Endothelial cell of umbilical vein (primary cell): Measurements from ENCODE around the gene TMEM208. TPM values are rescaled to one million over a fixed set of nuclear protein-coding genes. Genes with fewer than 3 reads are reported as not detected.

Experiments used
- BruUV-seq: library from RNA; stranded (reverse); fragments of 400-500 nt; replicated peaks from 2 replicates; lab custom pipeline; 2021; lab: Mats Ljungman, UMichigan
- CTCF ChIA-PET: fragments of 300-600, 350-600 bp; sonication (Branson Sonifier 250); formaldehyde crosslinking; loops from one replicate; lab custom pipeline; 2021; ENCODE audit warnings: antibody characterized with exemption, inconsistent platforms; lab: Charles Lee
- POLR2A ChIA-PET: fragments of 300-600, 350-600 bp; sonication (Branson Sonifier 250); formaldehyde crosslinking; loops from one replicate; lab custom pipeline; 2021; ENCODE audit warnings: antibody characterized with exemption, inconsistent platforms; lab: Charles Lee
- DNase-seq: peaks from one replicate; pipeline ENCODE4 v3.0.0-alpha.2; 2011; ENCODE audit warnings: low read depth, low spot score
- FAIRE-seq: peaks from 2 replicates; lab custom pipeline; 2011; peaks lifted over from hg19 to GRCh38; lab: Jason Lieb, UNC
- H2AFZ ChIP-seq: 2 replicates; pipeline ENCODE4 v1.6.0; 2012; ENCODE audit warnings: low read depth, low read length, control low read depth, inconsistent platforms
- H3K27ac ChIP-seq: 2 replicates; pipeline ENCODE4 v1.5.1; 2011; ENCODE audit warnings: low read depth, mild to moderate bottlenecking, control low read depth, low read length, moderate library complexity; ENCODE audit not compliant: insufficient read depth
- H3K27me3 ChIP-seq, 2 experiments: 2 replicates each; pipeline versions ENCODE4 v1.6.0 to v1.6.1; 2011; ENCODE audit warnings: low read length in 2 of 2, mixed read lengths in 1 of 2; ENCODE audit not compliant: control insufficient read depth in 2 of 2, insufficient read depth in 2 of 2
- H3K36me3 ChIP-seq, 2 experiments: 2 replicates in 1 of 2; 3 replicates in 1 of 2; pipeline ENCODE4 v1.5.1; 2011; ENCODE audit warnings: low read length in 2 of 2, mild to moderate bottlenecking in 1 of 2, moderate library complexity in 1 of 2; ENCODE audit not compliant: control insufficient read depth in 2 of 2, insufficient read depth in 2 of 2; ENCODE audit errors: extremely low read depth in 1 of 2
- H3K4me1 ChIP-seq: 3 replicates; pipeline ENCODE4 v1.5.1; 2011; ENCODE audit warnings: mild to moderate bottlenecking, low read length; ENCODE audit not compliant: control insufficient read depth, insufficient read depth; ENCODE audit errors: extremely low read depth
- H3K4me2 ChIP-seq: 2 replicates; pipeline ENCODE4 v1.6.1; 2011; ENCODE audit warnings: low read length, control low read depth, mixed read lengths; ENCODE audit not compliant: insufficient read depth
- H3K4me3 ChIP-seq, 3 experiments: fragments of 200-600 bp in 1 of 3; sonication (generic), shearing (Covaris generic) in 1 of 3; replicated peaks in 1 of 3; 2 replicates each; pipeline ENCODE4 v1.5.1; 2011 to 2016; ENCODE audit warnings: control low read depth in 3 of 3, low read length in 3 of 3, mild to moderate bottlenecking in 2 of 3, inconsistent platforms in 1 of 3, low read depth in 1 of 3, moderate library complexity in 1 of 3; ENCODE audit not compliant: insufficient read depth in 1 of 3
- H3K79me2 ChIP-seq: 2 replicates; pipeline ENCODE4 v1.6.0; 2012; ENCODE audit warnings: low read length, inconsistent platforms; ENCODE audit not compliant: control insufficient read depth, insufficient read depth
- H3K9ac ChIP-seq: replicated peaks from 2 replicates; pipeline ENCODE3; 2011; ENCODE audit warnings: low read length, control low read depth; ENCODE audit not compliant: insufficient read depth; ENCODE audit errors: extremely low read depth
- H3K9me1 ChIP-seq: replicated peaks from 3 replicates; pipeline ENCODE4 v1.6.0; 2011; ENCODE audit warnings: mild to moderate bottlenecking, low read length; ENCODE audit not compliant: control insufficient read depth, insufficient read depth; ENCODE audit errors: extremely low read depth
- H3K9me3 ChIP-seq: replicated peaks from 2 replicates; pipeline ENCODE4 v1.5.1; 2012; ENCODE audit warnings: low read length, inconsistent platforms; ENCODE audit not compliant: control insufficient read depth, insufficient read depth
- H4K20me1 ChIP-seq: replicated peaks from 2 replicates; pipeline ENCODE3; 2011; ENCODE audit warnings: mild to moderate bottlenecking, low read length; ENCODE audit not compliant: control insufficient read depth, insufficient read depth; ENCODE audit errors: extremely low read depth
- CTCF ChIP-seq, 2 donors: IDR thresholded peaks; 1 replicate in 1 of 2; 2 replicates in 1 of 2; pipeline ENCODE4 v1.5.1; 2011; ENCODE audit warnings: low read length in 2 of 2, mild to moderate bottlenecking in 2 of 2, moderate library complexity in 2 of 2, control low read depth in 1 of 2, inconsistent platforms in 1 of 2, low read depth in 1 of 2; ENCODE audit not compliant: insufficient read depth in 1 of 2; ENCODE audit errors: extremely low read depth in 1 of 2
- EZH2 ChIP-seq: IDR thresholded peaks from 2 replicates; pipeline ENCODE4 v1.6.1; 2012; ENCODE audit warnings: borderline replicate concordance, low read depth, mild to moderate bottlenecking, moderate library complexity, low read length, inconsistent platforms; ENCODE audit not compliant: severe bottlenecking
- FOS ChIP-seq: IDR thresholded peaks from 2 replicates; pipeline ENCODE4 v1.6.1; 2011; ENCODE audit warnings: mild to moderate bottlenecking, low read length, moderate library complexity, borderline replicate concordance; ENCODE audit not compliant: insufficient read depth
- GATA2 ChIP-seq: IDR thresholded peaks from 2 replicates; pipeline ENCODE4 v1.7.0; 2011; ENCODE audit warnings: low read depth, mild to moderate bottlenecking, moderate library complexity, mixed read lengths, low read length; ENCODE audit not compliant: insufficient read length, insufficient read depth
- JUN ChIP-seq: IDR thresholded peaks from 2 replicates; pipeline ENCODE4 v1.6.1; 2011; ENCODE audit warnings: borderline replicate concordance, low read depth; ENCODE audit not compliant: insufficient read length, insufficient read depth
- MYC ChIP-seq: IDR thresholded peaks from one replicate; pipeline ENCODE4 v1.6.1; 2011; ENCODE audit warnings: mild to moderate bottlenecking, low read depth, low read length
- POLR2A ChIP-seq: IDR thresholded peaks from 2 replicates; pipeline ENCODE4 v1.6.1; 2012; ENCODE audit warnings: low read depth, mild to moderate bottlenecking, control low read depth, low read length
- POLR2AphosphoS5 ChIP-seq: IDR thresholded peaks from 2 replicates; pipeline ENCODE4 v1.6.1; 2012; ENCODE audit warnings: low read depth, mild to moderate bottlenecking, control low read depth, low read length, moderate library complexity; ENCODE audit not compliant: insufficient read depth
- dilution Hi-C: fragments of 300-500 bp; cut with MboI; formaldehyde crosslinking; loops from one replicate; pipeline ENCODE4 v1.15.0; 2019; ENCODE audit warnings: low sequenced_read_pairs; ENCODE audit not compliant: extremely low pct_ligation_motif_present
- intact Hi-C: fragments of 100-400 bp; cut with micrococcal nuclease; formaldehyde crosslinking; loops from one replicate; pipeline ENCODE4 v1.10.0; 2022
- polyA plus RNA-seq, 4 experiments: library from polyadenylated mRNA; depleted of rRNA in 3 of 4; stranded (reverse) in 3 of 4; unstranded in 1 of 4; fragments of >200 nt; gene quantifications; 2 replicates each; pipeline versions ENCODE4 v1.2.1 to v1.2.3, GENCODE V29; 2011 to 2012; ENCODE audit warnings: missing spikeins in 1 of 4
- total RNA-seq: library from RNA; stranded (reverse); gene quantifications from 2 replicates; pipeline ENCODE4 v1.2.3, GENCODE V29; 2021
- TF ChIP-seq, protein P1 (sequence below): IDR thresholded peaks from 2 replicates; pipeline ENCODE4 v1.6.1; 2011; ENCODE audit not compliant: insufficient read depth, insufficient read length

The TMEM208 gene
- total and polyA plus RNA-seq, 2 donors (not counting 3 experiments of a cell fraction or from before 2014, with no cell fraction given): 35.3 to 94.0 TPM

GRCh38 chr16:67199808-67200198 lies 27.1 kb upstream of the TMEM208 start:
- Histone ChIP-seq H3K9me3 (no peaks in the 10 kb centered on the region), H3K79me2 (peaks cover 19% of the 10 kb centered on the region), H3K9me1 (no peaks in the 10 kb centered on the region), H3K36me3 (peaks cover 18 to 68% of the 10 kb centered on the region in 2 experiments), H3K4me3 (no peak overlapping the region), H2AFZ (no peak overlapping the region), H3K4me2 (no peak overlapping the region), H3K27me3 (no peaks in the 10 kb centered on the region), H3K27ac (no peak overlapping the region), H3K9ac (no peak overlapping the region), H4K20me1 (no peaks in the 10 kb centered on the region), H3K4me1 (peaks cover 2% of the 10 kb centered on the region)
- DNase-seq (no peak), FAIRE-seq (no peak)
- TF ChIP-seq POLR2A (no peak), FOS (no peak), CTCF (IDR thresholded peaks at IDR 0.05; ENCODE audit: extremely low read depth in 1 of 2, insufficient read depth in 1 of 2, low read depth in 1 of 2, low read length in 2 of 2) (no peak)
- ChIA-PET POLR2A (no interaction called here), CTCF (interaction anchor here (0.6 to 0.7 kb wide), 2 partner anchors 9 to 58 kb away, joined by 3 read pairs; no protein-coding TSS in a partner anchor)
- intact Hi-C loops: loop anchor here (2.0 to 10.0 kb wide), 2 partner anchors 17 to 195 kb away; partner anchors contain the start of gene TPPP3
- dilution Hi-C loops: no loop called here
- BruUV-seq: no TSS peak

- no peak for DNase-seq
- intact Hi-C loops (no loop called here), dilution Hi-C loops (no loop called here)
- Histone ChIP-seq H3K9ac (no peak overlapping the region), H2AFZ (no peak overlapping the region), H3K9me1 (no peaks in the 10 kb centered on the region), H3K27me3 (no peaks in the 10 kb centered on the region), H3K4me1 (peaks cover 2% of the 10 kb centered on the region), H3K4me2 (no peak overlapping the region), H3K9me3 (no peaks in the 10 kb centered on the region), H4K20me1 (no peaks in the 10 kb centered on the region), H3K79me2 (peaks cover 14% of the 10 kb centered on the region), H3K36me3 (peaks cover 18 to 61% of the 10 kb centered on the region in 2 experiments), H3K4me3 (no peak overlapping the region), H3K27ac (no peak overlapping the region)
- no TSS peak for BruUV-seq
- CTCF ChIA-PET: interaction anchor here (0.6 kb wide), 1 partner anchor 58 kb away, joined by 3 read pairs; no protein-coding TSS in a partner anchor
- FAIRE-seq: no peak
- TF ChIP-seq GATA2: no peak
- TF ChIP-seq POLR2AphosphoS5: no peak
- TF ChIP-seq CTCF (IDR thresholded peaks at IDR 0.05; ENCODE audit: extremely low read depth in 1 of 2, insufficient read depth in 1 of 2, low read depth in 1 of 2, low read length in 2 of 2): no peak
- TF ChIP-seq FOS: no peak
- no peak for TF ChIP-seq MYC
- TF ChIP-seq, protein P1, sequence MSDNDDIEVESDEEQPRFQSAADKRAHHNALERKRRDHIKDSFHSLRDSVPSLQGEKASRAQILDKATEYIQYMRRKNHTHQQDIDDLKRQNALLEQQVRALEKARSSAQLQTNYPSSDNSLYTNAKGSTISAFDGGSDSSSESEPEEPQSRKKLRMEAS: no peak
- no peak for TF ChIP-seq POLR2A
- no peak for TF ChIP-seq JUN
- TF ChIP-seq EZH2: no peak
- POLR2A ChIA-PET: no interaction called here
These were observed 26.4 kb upstream of the TMEM208 start for GRCh38 chr16:67200491-67200890.
